Prostate gland (tissue), 2 donors: Measurements from ENCODE around the gene NEK6.

ENCODE experiments used
- CTCF ChIP-seq, 4 experiments: fragments of 200-600 bp in 2 of 4; fragments of 450-650 bp in 2 of 4; sonication (generic) in 2 of 4; IDR thresholded peaks; 1 replicate in 3 of 4; 2 replicates in 1 of 4; pipeline ENCODE4 v1.5.1; 2016 to 2019; ENCODE audit warnings: antibody characterized with exemption in 4 of 4, mild to moderate bottlenecking in 2 of 4, moderate library complexity in 2 of 4
- POLR2A ChIP-seq: fragments of 450-650 bp; IDR thresholded peaks from one replicate; pipeline ENCODE4 v1.6.1; 2016; ENCODE audit warnings: antibody characterized with exemption, mild to moderate bottlenecking
- POLR2AphosphoS5 ChIP-seq: sonication (generic); formaldehyde crosslinking; IDR thresholded peaks from one replicate; pipeline ENCODE4 v1.6.1; 2017; ENCODE audit warnings: antibody characterized with exemption

- TF ChIP-seq POLR2A (no peak), CTCF (IDR thresholded peaks at IDR 0.05) (no peak), POLR2AphosphoS5 (no peak)
Measured at GRCh38 chr9:124306098-124306735, 48.5 kb downstream of the NEK6 start.
